Duodenal mucosa (tissue), 2 donors: Measurements from ENCODE around the gene ABHD8.

ENCODE experiments used
- H3K27ac ChIP-seq: one replicate; pipeline ENCODE4 v1.7.0; 2013; ENCODE audit warnings: low read depth, low read length
- H3K27me3 ChIP-seq, 2 donors: one replicate each; pipeline ENCODE4 v1.7.0; 2013; ENCODE audit warnings: low read length in 2 of 2, control low read depth in 1 of 2; ENCODE audit not compliant: insufficient read depth in 2 of 2, control insufficient read depth in 1 of 2
- H3K36me3 ChIP-seq, 2 donors: one replicate each; pipeline ENCODE4 v1.7.0; 2013; ENCODE audit warnings: low read length in 2 of 2, control low read depth in 1 of 2; ENCODE audit not compliant: insufficient read depth in 2 of 2, control insufficient read depth in 1 of 2
- H3K4me1 ChIP-seq, 2 donors: one replicate each; pipeline ENCODE4 v1.7.0; 2013; ENCODE audit warnings: low read length in 2 of 2, control low read depth in 1 of 2; ENCODE audit not compliant: insufficient read depth in 2 of 2, control insufficient read depth in 1 of 2
- H3K4me3 ChIP-seq, 2 donors: one replicate each; pipeline ENCODE4 v1.7.0; 2013; ENCODE audit warnings: low read length in 2 of 2, low read depth in 1 of 2
- H3K9ac ChIP-seq, 2 donors: one replicate each; pipeline ENCODE4 v1.7.0; 2013; ENCODE audit warnings: low read length in 2 of 2, low read depth in 1 of 2
- H3K9me3 ChIP-seq, 2 donors: one replicate each; pipeline ENCODE4 v1.7.0; 2013; ENCODE audit warnings: low read length in 2 of 2, control low read depth in 1 of 2; ENCODE audit not compliant: control insufficient read depth in 1 of 2

The ABHD8 gene

GRCh38 chr19:17249887-17250548 lies 53.2 kb downstream of the ABHD8 start:
- H3K27me3 ChIP-seq, result no peaks in the 10 kb centered on the region
- no peaks in the 10 kb centered on the region for H3K36me3 ChIP-seq
- peaks cover 23 to 34% of the 10 kb centered on the region in 2 donors for H3K4me1 ChIP-seq
- no peaks in the 10 kb centered on the region for H3K9me3 ChIP-seq
- no peak overlapping the region for H3K9ac ChIP-seq
- H3K27ac ChIP-seq, result no peak overlapping the region
- no peak overlapping the region for H3K4me3 ChIP-seq

- H3K27ac ChIP-seq, result peak overlapping the region; percentile 54
- no peak overlapping the region for H3K4me3 ChIP-seq
- no peaks in the 10 kb centered on the region for H3K36me3 ChIP-seq
- H3K9me3 ChIP-seq, result no peaks in the 10 kb centered on the region
- H3K27me3 ChIP-seq, result no peaks in the 10 kb centered on the region
- H3K4me1 ChIP-seq, result peaks cover 24 to 42% of the 10 kb centered on the region in 2 donors
- H3K9ac ChIP-seq, result peak overlapping the region in 1 of 2 donors; percentile 39
Observed at GRCh38 chr19:17248011-17248776, 55.0 kb downstream of the ABHD8 start.

- Histone ChIP-seq H3K27me3 (no peaks in the 10 kb centered on the region), H3K4me1 (peaks cover 35 to 53% of the 10 kb centered on the region in 2 donors), H3K27ac (peak overlapping the region; percentile 82), H3K4me3 (peak overlapping the region; percentile 61 to 64), H3K36me3 (no peaks in the 10 kb centered on the region), H3K9me3 (no peaks in the 10 kb centered on the region), H3K9ac (peak overlapping the region; percentile 43 to 68)
Observed at GRCh38 chr19:17246681-17247425, 56.4 kb downstream of the ABHD8 start.

GRCh38 chr19:17245535-17245984 lies 57.7 kb downstream of the ABHD8 start, which contains the start of gene NR2F6:
TSS of gene NR2F6 (minus strand) at chr19:17245919. CDS start at chr19:17245220, 699 bp downstream.
- H3K4me3 ChIP-seq, result peak within 1 kb of the TSS; percentile 89
- H3K27me3 ChIP-seq, result no peaks in the 10 kb centered on the region
- peaks cover 41 to 61% of the 10 kb centered on the region in 2 donors for H3K4me1 ChIP-seq
- peak within 1 kb of the TSS; percentile 82 for H3K27ac ChIP-seq
- H3K9me3 ChIP-seq, result no peaks in the 10 kb centered on the region
- peak within 1 kb of the TSS; percentile 70 to 89 for H3K9ac ChIP-seq
- peaks cover 0 to 1% of the 10 kb centered on the region in 2 donors for H3K36me3 ChIP-seq

GRCh38 chr19:17244618-17245534 lies 58.3 kb downstream of the ABHD8 start:
- H3K9me3 ChIP-seq, result no peaks in the 10 kb centered on the region
- peak overlapping the region; percentile 70 to 89 for H3K9ac ChIP-seq
- H3K27ac ChIP-seq, result peak overlapping the region; percentile 70
- H3K36me3 ChIP-seq, result peaks cover 0 to 5% of the 10 kb centered on the region in 2 donors
- H3K4me3 ChIP-seq, result peak overlapping the region; percentile 89
- peaks cover 48 to 66% of the 10 kb centered on the region in 2 donors for H3K4me1 ChIP-seq
- no peaks in the 10 kb centered on the region for H3K27me3 ChIP-seq

GRCh38 chr19:17243830-17244617 lies 59.2 kb downstream of the ABHD8 start:
- H3K4me1 ChIP-seq, result peaks cover 49 to 64% of the 10 kb centered on the region in 2 donors
- H3K27me3 ChIP-seq, result no peaks in the 10 kb centered on the region
- peak overlapping the region; percentile 74 to 89 for H3K9ac ChIP-seq
- H3K36me3 ChIP-seq, result peaks cover 0 to 5% of the 10 kb centered on the region in 2 donors
- peak overlapping the region; percentile 89 for H3K4me3 ChIP-seq
- H3K27ac ChIP-seq, result peak overlapping the region; percentile 70
- H3K9me3 ChIP-seq, result no peaks in the 10 kb centered on the region

GRCh38 chr19:17243211-17243829 lies 59.9 kb downstream of the ABHD8 start:
- Histone ChIP-seq H3K9ac (peak overlapping the region; percentile 74 to 89), H3K36me3 (peaks cover 1 to 9% of the 10 kb centered on the region in 2 donors), H3K4me1 (peaks cover 46 to 59% of the 10 kb centered on the region in 2 donors), H3K27ac (peak overlapping the region; percentile 70), H3K9me3 (no peaks in the 10 kb centered on the region), H3K27me3 (no peaks in the 10 kb centered on the region), H3K4me3 (peak overlapping the region; percentile 89)

- peak overlapping the region; percentile 89 for H3K4me3 ChIP-seq
- H3K36me3 ChIP-seq, result peaks cover 7 to 16% of the 10 kb centered on the region in 2 donors
- H3K9me3 ChIP-seq, result no peaks in the 10 kb centered on the region
- H3K9ac ChIP-seq, result peak overlapping the region; percentile 74 to 89
- H3K4me1 ChIP-seq, result peaks cover 46 to 52% of the 10 kb centered on the region in 2 donors
- no peaks in the 10 kb centered on the region for H3K27me3 ChIP-seq
- H3K27ac ChIP-seq, result no peak overlapping the region
Observed at GRCh38 chr19:17242431-17243208, 60.6 kb downstream of the ABHD8 start.
